ENCODE measurements around the gene ISYNA1.

ISYNA1 gene

GRCh38 chr19:18421371-18421959 lies 16.5 kb downstream of the ISYNA1 start:
- TF ChIP-seq CTCF (IDR thresholded peaks at IDR 0.05; ENCODE audit: insufficient read depth, missing control alignments): no peak
- FAIRE-seq: no peak

GRCh38 chr19:18420930-18421329 lies 17.0 kb downstream of the ISYNA1 start:
- DNase-seq (ENCODE audit: insufficient read length, low spot score): no peak
- TF ChIP-seq CTCF (IDR thresholded peaks at IDR 0.05; ENCODE audit: insufficient read depth, missing control alignments): no peak
- no peak for FAIRE-seq

More at GRCh38 chr19:18421371-18421959, 16.5 kb downstream of the ISYNA1 start:
- no peak for DNase-seq (ENCODE audit: insufficient read length, low spot score)

- peak; percentile 53 for DNase-seq (ENCODE audit: insufficient read length, low spot score)
- TF ChIP-seq CTCF (IDR thresholded peaks at IDR 0.05; ENCODE audit: insufficient read depth, missing control alignments): no peak
Measured at GRCh38 chr19:18419699-18420460, 18.1 kb downstream of the ISYNA1 start.

GRCh38 chr19:18419195-18419698 lies 18.7 kb downstream of the ISYNA1 start, which contains the start of gene SSBP4:
Gene SSBP4 (plus strand): TSS chr19:18419398. CDS start chr19:18419649, 251 bp downstream.
- no peak for FAIRE-seq
- TF ChIP-seq CTCF (IDR thresholded peaks at IDR 0.05; ENCODE audit: insufficient read depth, missing control alignments): peak; percentile 6
- DNase-seq (ENCODE audit: insufficient read length, low spot score): peak; percentile 80

More at GRCh38 chr19:18419699-18420460, 18.1 kb downstream of the ISYNA1 start:
- FAIRE-seq: no peak

GRCh38 chr19:18418483-18419194 lies 19.3 kb downstream of the ISYNA1 start:
- DNase-seq (ENCODE audit: insufficient read length, low spot score) (no peak), FAIRE-seq (no peak)
- TF ChIP-seq CTCF (IDR thresholded peaks at IDR 0.05; ENCODE audit: insufficient read depth, missing control alignments): no peak

GRCh38 chr19:18418029-18418482 lies 19.9 kb downstream of the ISYNA1 start:
- no peak for TF ChIP-seq CTCF (IDR thresholded peaks at IDR 0.05; ENCODE audit: insufficient read depth, missing control alignments)
- no peak for FAIRE-seq
- no peak for DNase-seq (ENCODE audit: insufficient read length, low spot score)
